ENCODE results near the gene S100A16. TPM values are rescaled to one million over a fixed set of nuclear protein-coding genes. Genes with fewer than 3 reads are reported as not detected.

S100A16 gene
- total and polyA plus RNA-seq, 4 donors, result 70.6 to 182 (median 141) TPM

DNA sequence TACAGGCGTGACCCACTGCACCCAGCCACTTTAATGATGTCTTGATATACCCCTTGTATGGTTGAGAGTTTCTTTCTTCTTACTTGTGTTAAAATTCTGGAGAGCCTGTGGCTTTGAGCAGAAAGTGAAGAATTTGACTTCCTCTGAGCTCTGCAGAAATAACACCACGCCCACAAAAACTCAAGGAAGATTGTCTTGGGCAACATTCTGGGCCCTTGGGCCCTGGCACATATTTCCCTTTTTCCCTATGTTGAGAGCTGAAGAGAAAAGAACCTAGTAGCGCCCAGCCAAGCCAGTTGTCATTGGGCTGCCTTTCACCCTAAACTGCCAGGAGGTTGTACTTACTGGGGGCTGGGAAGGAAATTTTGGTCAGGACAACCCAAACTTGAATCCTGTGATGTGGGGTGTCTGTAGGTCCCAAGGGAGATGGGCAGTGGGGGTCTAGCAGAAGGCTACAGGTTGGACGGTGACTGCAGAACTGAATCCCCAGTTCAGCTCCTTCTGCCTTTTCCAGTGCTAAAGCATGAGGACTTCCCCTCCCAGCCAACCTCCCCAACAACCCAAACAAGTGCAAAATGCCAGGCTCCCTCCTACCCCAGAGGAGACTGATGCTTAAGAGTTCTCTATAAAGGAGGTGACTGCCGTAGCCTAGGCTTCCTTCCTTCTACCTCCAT lies 33.9 kb upstream of the S100A16 start:
- no peaks in the 10 kb centered on the region for H3K27me3 ChIP-seq (ENCODE audit: control insufficient read depth in 3 of 3, insufficient read depth in 3 of 3, low read length in 2 of 3)
- ATAC-seq (ENCODE audit: insufficient read depth, low FRiP score), result no peak
- no peaks in the 10 kb centered on the region for H3K9me3 ChIP-seq (ENCODE audit: control insufficient read depth in 4 of 4, insufficient read depth in 3 of 4, low read length in 3 of 4)
- WGBS, 2 donors, result 51 to 75% methylated on average over 5 of the region's 5 CpGs
- no peak overlapping the region for H3K4me3 ChIP-seq
- H3K27ac ChIP-seq (ENCODE audit: low read depth in 1 of 2, low read length in 1 of 2), result peak overlapping the region in 1 of 2 donors; percentile 38
- no peak for DNase-seq
- H3K4me1 ChIP-seq (ENCODE audit: control insufficient read depth in 5 of 5, insufficient read depth in 5 of 5, low read length in 5 of 5), result peaks cover 0 to 5% (median 0%) of the 10 kb centered on the region in 5 donors
- TF ChIP-seq, protein P1, sequence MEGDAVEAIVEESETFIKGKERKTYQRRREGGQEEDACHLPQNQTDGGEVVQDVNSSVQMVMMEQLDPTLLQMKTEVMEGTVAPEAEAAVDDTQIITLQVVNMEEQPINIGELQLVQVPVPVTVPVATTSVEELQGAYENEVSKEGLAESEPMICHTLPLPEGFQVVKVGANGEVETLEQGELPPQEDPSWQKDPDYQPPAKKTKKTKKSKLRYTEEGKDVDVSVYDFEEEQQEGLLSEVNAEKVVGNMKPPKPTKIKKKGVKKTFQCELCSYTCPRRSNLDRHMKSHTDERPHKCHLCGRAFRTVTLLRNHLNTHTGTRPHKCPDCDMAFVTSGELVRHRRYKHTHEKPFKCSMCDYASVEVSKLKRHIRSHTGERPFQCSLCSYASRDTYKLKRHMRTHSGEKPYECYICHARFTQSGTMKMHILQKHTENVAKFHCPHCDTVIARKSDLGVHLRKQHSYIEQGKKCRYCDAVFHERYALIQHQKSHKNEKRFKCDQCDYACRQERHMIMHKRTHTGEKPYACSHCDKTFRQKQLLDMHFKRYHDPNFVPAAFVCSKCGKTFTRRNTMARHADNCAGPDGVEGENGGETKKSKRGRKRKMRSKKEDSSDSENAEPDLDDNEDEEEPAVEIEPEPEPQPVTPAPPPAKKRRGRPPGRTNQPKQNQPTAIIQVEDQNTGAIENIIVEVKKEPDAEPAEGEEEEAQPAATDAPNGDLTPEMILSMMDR (IDR thresholded peaks at IDR 0.05; ENCODE audit: control extremely low read depth, extremely low read depth), result no peak
- peaks cover 25 to 38% (median 28%) of the 10 kb centered on the region in 4 donors for H3K36me3 ChIP-seq (ENCODE audit: control insufficient read depth in 4 of 4, insufficient read depth in 4 of 4, low read length in 4 of 4)
- no peak overlapping the region for H3K9ac ChIP-seq (ENCODE audit: insufficient read depth in 1 of 2, low read length in 2 of 2)

DNA sequence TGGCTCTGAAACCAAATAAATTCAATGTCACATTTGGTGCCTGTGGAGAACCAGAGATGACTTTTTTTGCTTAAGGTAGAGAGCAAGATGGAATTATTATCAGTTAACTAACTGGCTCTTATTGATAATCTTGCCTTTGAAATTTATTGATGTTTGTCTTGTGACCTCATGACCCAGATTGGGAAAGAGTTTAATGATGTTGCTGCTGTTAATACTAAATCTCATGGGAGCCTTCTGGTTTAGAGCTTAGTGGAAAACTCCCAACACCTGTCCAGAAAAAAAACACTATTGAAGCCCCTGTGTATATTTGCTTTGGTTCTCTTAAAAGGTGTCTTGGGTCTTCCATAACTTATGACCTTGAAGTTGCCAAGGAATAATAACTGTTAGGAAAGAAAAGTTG lies 30.9 kb upstream of the S100A16 start:
- Histone ChIP-seq H3K9me3 (ENCODE audit: control insufficient read depth in 4 of 4, insufficient read depth in 3 of 4, low read length in 3 of 4) (no peaks in the 10 kb centered on the region), H3K27ac (ENCODE audit: low read depth in 1 of 2, low read length in 1 of 2) (no peak overlapping the region), H3K4me3 (no peak overlapping the region), H3K9ac (ENCODE audit: insufficient read depth in 1 of 2, low read length in 2 of 2) (no peak overlapping the region), H3K4me1 (ENCODE audit: control insufficient read depth in 5 of 5, insufficient read depth in 5 of 5, low read length in 5 of 5) (peaks cover 0 to 9% (median 0%) of the 10 kb centered on the region in 5 donors), H3K36me3 (ENCODE audit: control insufficient read depth in 4 of 4, insufficient read depth in 4 of 4, low read length in 4 of 4) (peaks cover 37 to 54% (median 44%) of the 10 kb centered on the region in 4 donors), H3K27me3 (ENCODE audit: control insufficient read depth in 3 of 3, insufficient read depth in 3 of 3, low read length in 2 of 3) (no peaks in the 10 kb centered on the region)
- ATAC-seq (ENCODE audit: insufficient read depth, low FRiP score) (no peak), DNase-seq (no peak)
- TF ChIP-seq, protein P1 (IDR thresholded peaks at IDR 0.05; ENCODE audit: control extremely low read depth, extremely low read depth), result no peak

DNA sequence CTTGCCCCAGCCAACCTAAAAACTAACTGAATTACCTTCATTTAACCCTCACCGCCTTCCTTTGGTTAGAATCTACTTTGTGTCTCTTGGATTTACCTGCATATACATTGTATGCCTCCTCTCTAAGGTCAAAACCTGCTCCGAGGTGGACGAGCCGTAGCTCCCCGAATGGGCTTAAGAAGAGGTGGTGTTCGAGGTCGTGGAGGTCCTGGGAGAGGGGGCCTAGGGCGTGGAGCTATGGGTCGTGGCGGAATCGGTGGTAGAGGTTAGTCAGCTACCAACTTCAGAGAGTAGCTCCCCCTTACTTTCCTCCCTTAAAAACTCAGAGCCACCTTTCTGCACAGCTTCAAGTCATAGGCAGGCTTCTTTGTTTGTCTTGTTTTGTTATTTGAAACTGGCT lies 30.2 kb upstream of the S100A16 start:
- ATAC-seq (ENCODE audit: insufficient read depth, low FRiP score) (no peak), DNase-seq (no peak)
- Histone ChIP-seq H3K27ac (ENCODE audit: low read depth in 1 of 2, low read length in 1 of 2) (no peak overlapping the region), H3K4me3 (no peak overlapping the region), H3K36me3 (ENCODE audit: control insufficient read depth in 4 of 4, insufficient read depth in 4 of 4, low read length in 4 of 4) (peaks cover 43 to 59% (median 48%) of the 10 kb centered on the region in 4 donors), H3K9ac (ENCODE audit: insufficient read depth in 1 of 2, low read length in 2 of 2) (no peak overlapping the region), H3K9me3 (ENCODE audit: control insufficient read depth in 4 of 4, insufficient read depth in 3 of 4, low read length in 3 of 4) (no peaks in the 10 kb centered on the region), H3K27me3 (ENCODE audit: control insufficient read depth in 3 of 3, insufficient read depth in 3 of 3, low read length in 2 of 3) (no peaks in the 10 kb centered on the region), H3K4me1 (ENCODE audit: control insufficient read depth in 5 of 5, insufficient read depth in 5 of 5, low read length in 5 of 5) (peaks cover 0 to 11% (median 0%) of the 10 kb centered on the region in 5 donors)
- WGBS, 2 donors, result 93 to 96% methylated on average over 11 of the region's 11 CpGs
- TF ChIP-seq, protein P1 (IDR thresholded peaks at IDR 0.05; ENCODE audit: control extremely low read depth, extremely low read depth), result no peak

Measured in lung (tissue), 12 donors.